HG03558 (cell line): Measurements from ENCODE around the gene STOML2.
"Not testable (repeated sequence)": the region's sequence is repeated elsewhere in the genome, so short reads cannot be mapped to it uniquely, and the experiment has no call there.

Source experiments
- ATAC-seq: cut with Tn5 transposase; IDR thresholded peaks from one replicate; pipeline ENCODE4 v1.9.1; 2021; ENCODE audit warnings: moderate number of reproducible peaks; ENCODE audit not compliant: unreplicated experiment; ENCODE audit errors: extremely low read depth

Gene STOML2, protein sequence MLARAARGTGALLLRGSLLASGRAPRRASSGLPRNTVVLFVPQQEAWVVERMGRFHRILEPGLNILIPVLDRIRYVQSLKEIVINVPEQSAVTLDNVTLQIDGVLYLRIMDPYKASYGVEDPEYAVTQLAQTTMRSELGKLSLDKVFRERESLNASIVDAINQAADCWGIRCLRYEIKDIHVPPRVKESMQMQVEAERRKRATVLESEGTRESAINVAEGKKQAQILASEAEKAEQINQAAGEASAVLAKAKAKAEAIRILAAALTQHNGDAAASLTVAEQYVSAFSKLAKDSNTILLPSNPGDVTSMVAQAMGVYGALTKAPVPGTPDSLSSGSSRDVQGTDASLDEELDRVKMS

DNA sequence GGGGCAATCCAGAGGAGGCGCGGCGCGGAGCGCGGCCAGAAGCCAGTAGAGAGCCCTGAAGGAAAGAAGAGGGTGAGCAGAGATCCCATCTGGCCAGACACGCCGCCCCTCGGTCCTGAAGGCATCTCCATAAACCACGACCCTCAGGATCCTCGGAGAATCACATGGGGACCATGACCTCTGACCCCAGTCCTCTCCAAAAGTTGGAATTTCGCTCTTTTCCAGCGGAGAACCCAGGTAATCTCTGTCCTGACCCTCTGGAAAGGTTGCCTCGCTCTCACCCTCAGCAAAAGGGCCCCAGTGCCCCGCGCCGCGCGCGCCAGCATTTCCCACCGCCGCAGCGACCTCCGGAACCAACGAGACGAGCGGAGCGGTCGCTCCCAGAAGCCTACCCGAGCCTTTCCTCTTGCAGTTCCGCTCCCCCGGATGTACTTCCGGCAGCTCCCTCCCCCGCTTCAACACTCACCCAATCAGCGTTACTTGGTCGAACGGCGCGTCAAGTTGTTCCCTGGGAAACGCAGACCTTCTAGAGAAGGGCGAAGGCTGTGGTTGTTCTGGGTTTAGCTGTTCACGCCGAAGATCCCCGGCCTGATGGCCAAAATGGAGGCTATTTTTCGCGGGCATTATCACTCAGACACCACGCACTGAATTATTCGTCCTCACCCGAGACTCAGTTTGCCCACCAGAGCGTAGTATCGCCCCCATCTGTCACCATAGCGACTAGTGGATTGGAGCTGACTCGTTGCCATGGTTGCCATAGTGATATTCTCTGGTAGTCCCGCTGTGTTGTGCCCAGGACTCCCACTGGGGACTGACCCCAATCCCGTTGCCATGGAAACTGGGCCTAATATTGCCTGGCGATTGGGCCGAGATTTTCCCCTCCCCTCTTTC lies at the start of gene STOML2:
Gene STOML2, minus strand, starts transcription at position 363 of the 891 bp plus-strand sequence. Its CDS starts 37 bp downstream, at position 326.
- peak; percentile 79 for ATAC-seq

DNA sequence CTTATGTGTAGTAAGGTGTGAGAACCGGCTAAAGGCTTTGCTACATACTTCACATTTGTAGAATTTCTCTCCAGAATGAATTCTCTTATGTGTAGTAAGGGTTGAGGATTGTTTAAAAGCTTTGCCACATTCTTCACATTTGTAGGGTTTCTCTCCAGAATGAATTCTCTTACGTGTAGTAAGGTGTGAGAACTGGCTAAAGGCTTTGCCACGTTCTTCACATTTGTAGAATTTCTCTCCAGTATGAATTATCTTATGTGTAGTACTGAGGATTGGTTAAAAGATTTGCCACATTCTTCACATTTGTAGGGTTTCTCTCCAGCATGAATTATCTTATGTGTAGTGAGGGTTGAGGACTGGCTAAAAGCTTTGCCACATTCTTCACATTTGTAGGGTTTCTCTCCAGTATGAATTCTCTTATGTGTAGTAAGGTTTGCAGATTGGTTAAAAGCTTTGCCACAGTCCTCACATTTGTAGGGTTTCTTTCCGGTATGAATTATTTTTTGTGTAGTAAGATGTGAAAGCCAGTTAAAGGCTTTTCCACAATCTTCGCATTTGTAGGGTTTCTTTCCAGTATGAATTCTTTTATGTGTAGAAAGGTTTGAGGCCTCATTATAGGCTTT lies 45.1 kb upstream of the STOML2 start:
- not testable (repeated sequence) for ATAC-seq

GRCh38 chr9:35142037-35142436 lies 39.1 kb upstream of the STOML2 start:
- no peak for ATAC-seq

DNA sequence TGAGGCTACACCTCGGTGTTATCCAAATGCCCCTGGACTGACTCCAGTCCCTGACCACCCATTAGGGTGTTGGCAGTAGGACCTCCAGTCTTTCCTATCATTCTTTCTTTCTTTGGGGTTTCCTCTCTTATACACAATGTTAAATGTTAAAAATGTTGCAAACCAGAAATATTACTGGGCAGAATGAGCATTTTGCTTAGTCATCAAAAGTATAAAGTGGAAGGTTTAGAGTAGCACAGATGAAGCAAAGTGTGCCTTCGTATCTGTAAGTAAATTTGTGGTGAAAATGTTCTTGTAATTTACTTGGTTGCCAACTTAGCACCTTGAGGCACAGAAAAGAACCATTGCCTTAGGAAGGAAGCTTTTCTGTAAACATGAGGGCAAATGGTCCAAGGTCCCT lies 37.2 kb upstream of the STOML2 start:
- no peak for ATAC-seq

GRCh38 chr9:35136866-35137265 lies 33.9 kb upstream of the STOML2 start:
- ATAC-seq: no peak

DNA sequence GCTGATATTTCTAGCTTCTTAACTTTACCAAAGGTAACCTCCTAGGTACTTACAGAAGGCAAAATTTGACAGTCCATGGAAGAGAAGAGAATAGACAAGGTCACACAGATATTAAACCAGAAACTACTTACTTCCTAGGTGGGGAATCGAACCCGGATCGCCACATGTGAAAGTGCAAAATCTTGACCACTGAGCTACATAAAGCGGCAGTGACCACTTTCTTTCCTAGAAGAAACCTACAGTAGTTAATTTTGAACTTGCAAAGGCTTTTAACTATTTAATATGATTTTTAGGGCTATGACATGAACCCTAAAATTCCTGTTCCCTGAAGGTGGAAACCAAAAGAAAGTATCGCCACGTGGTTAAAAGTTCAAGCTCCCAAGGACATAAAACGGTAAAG lies 33.1 kb upstream of the STOML2 start:
- ATAC-seq: no peak

DNA sequence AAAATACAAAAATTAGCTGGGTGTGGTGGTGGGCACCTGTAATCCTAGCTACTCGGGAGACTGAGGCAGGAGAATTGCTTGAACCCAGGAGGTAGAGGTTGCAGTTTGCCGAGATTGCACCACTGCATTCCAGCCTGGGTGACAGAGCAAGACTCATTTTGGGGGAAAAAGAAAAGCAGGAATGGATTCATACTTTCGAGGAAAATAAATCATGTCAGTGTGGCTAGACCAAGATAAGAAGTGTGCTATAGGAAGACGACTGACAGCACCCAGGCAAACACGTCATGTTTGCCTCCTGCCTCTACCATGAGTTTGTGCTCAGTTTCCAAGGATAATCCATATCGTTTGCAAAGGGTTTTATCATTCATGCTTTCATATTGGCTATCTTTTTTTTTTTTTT lies 32.0 kb upstream of the STOML2 start:
- no peak for ATAC-seq

DNA sequence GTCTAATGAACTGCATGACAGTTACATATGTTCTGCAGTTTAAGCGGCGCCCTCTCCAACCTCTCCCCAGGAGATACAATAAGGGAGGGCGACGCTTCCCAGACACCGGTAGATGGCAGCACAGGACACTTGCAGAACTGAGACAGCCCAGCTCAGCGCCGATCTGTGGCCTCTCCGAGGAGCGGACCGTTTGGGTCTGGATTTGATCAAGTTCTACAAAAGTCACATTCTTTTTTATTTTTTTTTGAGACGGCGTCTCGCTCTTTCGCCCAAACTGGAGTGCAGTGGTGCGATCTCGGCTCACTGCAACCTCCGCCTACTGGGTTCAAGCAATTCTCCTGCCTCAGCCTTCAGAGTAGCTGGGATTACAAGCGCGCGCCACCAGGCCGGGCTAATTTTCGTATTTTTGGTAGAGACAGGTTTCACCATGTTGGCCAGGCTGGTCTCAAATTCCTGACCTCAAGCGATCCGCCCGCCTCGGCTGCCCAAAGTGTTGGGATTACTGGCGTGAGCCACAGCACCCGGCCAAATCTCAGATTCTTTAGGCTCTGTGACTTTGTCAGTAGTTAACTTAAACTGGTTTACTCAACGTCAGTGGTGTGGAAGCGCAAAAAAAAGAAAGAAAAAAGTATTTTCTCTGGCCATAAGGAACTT lies 14.1 kb upstream of the STOML2 start:
- no peak for ATAC-seq

GRCh38 chr9:35116539-35116897 lies 13.6 kb upstream of the STOML2 start:
- no peak for ATAC-seq

DNA sequence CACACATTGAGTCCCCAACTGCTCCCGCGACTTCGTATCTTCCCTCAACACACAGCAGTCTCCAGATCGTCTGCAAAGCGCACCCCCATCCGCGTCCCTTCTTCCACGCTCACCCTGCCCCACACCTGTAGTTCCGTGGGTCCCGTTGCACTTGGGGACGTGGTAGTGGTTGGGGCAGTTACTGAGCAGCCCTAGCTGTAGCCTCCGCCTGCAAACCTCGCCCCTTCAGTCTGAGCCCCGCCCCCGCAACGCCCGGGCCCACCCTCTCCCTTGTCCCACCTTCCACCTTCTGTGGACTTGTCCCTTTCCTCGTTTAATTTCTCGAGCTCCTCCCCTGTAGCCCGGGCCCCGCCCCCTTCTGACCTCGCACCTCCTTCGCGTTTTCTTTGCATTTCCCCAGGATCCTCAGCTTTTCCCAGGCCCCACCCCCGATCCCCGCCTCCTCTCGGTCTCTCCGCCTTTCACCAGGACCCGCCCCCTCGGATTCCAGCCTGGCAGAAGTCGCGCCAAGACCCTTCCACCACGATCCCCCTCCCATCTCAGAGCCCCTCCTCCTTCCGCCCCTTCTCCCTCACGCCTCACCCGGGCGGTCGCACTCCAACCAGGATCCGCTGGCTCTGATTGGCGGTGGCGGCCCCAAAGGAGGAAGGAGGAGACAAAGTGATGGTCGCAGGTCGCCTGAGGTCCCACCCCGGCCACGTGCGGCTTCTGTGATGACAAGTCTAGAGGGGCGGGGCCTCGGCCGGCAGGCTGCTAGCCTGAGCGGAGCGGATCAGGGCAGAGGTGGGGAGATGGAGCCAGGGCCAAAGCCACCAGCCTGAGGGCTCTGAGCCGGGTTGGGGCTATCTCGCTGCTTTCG lies 13.0 kb upstream of the STOML2 start, which contains the start of gene ATOSB:
Gene ATOSB, minus strand, starts transcription at position 183 of the 859 bp plus-strand sequence. CDS start 7,588 bp downstream, outside the sequence.
- ATAC-seq: peak; percentile 26

DNA sequence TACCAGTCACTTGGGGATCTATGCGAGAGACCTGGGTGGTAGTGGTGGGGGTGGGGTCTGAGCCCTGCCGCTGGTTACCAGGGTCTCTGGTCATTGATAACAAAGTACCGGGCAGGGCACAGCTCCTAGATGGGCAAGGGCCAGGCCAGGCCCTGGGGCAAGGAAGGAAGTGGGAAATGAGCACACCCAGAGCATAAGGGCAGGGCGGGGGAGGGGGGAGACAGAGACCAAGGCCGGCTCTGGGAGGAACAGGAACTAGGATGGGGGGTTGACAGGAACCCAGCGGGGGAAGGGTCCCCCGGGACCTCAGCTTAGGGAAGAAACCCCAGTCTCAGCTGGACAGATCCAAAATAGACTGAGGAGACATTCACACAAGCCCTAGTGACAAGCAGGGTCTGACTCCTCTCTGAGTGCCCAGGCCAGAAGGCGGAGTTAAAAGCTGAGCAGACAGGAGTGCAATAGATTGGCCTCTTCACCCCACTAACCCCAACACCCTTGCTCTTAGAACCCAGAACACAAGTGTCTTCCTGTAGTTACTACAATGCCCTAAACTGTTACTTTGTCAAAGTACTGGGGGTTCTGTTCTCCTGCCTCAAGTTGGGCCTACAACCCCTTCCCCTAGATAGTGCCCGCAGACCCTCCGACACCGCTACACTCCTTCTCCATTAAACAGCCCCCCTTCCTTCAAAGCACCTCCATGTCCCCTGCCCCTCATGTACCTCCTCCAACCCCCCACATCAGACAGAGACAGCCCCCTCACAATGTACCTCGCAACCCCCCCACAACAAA lies 12.1 kb upstream of the STOML2 start:
- ATAC-seq: no peak

DNA sequence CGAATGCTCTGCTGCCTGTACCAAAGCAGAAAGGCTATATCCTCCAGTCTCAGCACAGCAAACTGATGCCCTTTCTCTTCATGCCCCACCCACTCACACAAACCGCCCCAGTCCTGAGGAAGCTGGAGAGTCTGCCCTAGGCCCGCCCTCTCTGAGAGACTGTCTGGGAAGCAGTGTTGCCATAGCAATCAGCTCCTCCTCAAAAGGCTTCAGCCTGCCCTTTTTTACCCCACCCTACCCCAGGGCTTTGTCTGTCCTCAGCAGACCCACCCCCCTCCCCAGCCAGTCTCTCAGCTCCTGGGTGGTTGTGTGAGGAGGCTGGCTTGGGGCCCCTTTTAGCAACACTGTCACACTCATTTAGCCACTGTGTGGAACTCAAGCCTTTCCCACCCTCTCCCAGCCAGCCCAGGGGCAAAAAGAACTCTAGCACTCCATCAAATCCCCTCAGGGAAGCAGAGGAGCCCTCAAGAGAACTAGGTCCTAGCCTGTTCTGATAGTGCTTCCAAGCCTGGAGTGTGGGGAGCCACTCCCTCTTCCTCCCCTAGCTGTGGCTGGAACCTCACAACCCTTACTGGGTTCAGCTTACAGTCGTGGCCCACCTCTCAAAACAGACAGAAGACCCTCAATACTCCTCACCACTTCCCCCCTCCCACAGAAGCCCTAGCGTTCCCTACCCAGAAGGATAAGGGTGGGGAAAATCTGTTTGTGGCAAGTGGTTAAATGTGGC lies 11.3 kb upstream of the STOML2 start:
- no peak for ATAC-seq

GRCh38 chr9:35112257-35113020 lies 9.5 kb upstream of the STOML2 start:
- ATAC-seq: no peak

- ATAC-seq: peak; percentile 68
Observed at GRCh38 chr9:35111001-35111933, 8.3 kb upstream of the STOML2 start.

DNA sequence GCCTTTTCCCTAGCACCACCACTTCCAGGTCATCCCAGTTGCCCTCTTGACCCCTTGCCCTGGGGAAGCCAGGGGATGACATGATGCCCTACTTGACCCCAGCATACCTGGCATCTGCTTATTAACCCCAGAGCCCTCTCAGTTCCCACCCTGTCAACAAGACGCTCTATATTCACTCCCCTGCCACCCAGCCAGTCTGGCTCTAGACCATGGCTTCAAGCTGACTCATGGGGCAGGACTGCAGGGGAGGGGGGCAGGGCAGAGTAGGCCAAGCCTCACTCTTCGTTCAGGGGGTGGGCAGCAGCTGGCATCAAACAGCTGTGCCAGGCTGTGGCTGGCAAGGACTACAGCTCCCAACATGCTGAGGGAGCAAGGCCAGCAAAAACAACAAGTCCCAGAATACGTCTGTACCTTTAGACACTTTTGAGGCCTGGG lies 7.4 kb upstream of the STOML2 start:
- ATAC-seq: no peak

GRCh38 chr9:35108946-35109575 lies 6.1 kb upstream of the STOML2 start:
- ATAC-seq: no peak
